HG02938 (cell line): ENCODE measurements around the gene NAT14.

Experiments used
- ATAC-seq: cut with Tn5 transposase; IDR thresholded peaks from one replicate; pipeline ENCODE4 v1.9.1; 2021; ENCODE audit warnings: mild to moderate bottlenecking, moderate library complexity; ENCODE audit not compliant: unreplicated experiment

NAT14 gene

DNA sequence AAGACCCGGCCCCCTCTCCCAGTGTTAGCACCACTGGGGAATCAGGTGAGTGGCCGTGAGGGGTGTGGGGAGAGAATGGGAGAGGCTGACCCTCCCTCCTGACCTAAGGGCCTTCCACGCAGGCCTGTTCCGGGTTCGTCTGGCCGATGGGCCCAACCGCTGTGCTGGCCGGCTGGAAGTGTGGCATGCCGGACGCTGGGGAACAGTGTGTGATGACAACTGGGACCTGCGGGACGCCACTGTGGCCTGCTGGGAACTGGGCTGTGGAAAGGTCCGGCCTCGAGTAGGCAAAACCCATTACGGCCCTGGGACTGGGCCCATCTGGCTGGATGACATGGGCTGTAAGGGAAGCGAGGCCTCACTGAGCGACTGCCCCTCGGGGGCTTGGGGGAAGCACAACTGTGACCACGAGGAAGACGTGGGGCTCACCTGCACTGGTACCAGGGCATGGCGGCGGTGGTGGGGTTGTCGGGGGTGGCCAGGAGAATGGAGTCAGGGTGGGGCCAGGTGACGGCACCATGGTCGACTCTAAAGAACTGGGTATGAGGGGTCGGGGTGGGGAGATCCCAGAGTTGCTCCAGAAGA is 15.5 kb downstream of the NAT14 start:
- no peak for ATAC-seq

- no peak for ATAC-seq
These were observed 17.4 kb downstream of the NAT14 start for GRCh38 chr19:55502197-55502952.

DNA sequence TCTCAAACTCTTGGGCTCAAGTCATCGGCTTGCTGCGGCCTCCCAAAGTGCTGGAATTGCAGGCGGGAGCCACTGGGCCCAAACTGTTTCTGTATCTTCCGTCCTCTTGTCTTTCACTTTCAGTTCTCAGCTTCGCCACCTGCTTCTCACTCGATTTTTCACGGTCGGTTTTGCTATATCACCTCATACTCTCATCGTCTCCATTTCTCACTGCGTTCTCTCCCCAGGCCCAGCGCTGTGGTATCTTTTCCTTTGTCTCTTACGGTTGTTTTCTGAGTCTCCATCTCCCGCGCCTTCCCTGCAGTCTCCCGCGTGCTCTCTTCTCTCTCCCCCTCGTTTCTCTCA is 18.1 kb downstream of the NAT14 start:
- no peak for ATAC-seq

DNA sequence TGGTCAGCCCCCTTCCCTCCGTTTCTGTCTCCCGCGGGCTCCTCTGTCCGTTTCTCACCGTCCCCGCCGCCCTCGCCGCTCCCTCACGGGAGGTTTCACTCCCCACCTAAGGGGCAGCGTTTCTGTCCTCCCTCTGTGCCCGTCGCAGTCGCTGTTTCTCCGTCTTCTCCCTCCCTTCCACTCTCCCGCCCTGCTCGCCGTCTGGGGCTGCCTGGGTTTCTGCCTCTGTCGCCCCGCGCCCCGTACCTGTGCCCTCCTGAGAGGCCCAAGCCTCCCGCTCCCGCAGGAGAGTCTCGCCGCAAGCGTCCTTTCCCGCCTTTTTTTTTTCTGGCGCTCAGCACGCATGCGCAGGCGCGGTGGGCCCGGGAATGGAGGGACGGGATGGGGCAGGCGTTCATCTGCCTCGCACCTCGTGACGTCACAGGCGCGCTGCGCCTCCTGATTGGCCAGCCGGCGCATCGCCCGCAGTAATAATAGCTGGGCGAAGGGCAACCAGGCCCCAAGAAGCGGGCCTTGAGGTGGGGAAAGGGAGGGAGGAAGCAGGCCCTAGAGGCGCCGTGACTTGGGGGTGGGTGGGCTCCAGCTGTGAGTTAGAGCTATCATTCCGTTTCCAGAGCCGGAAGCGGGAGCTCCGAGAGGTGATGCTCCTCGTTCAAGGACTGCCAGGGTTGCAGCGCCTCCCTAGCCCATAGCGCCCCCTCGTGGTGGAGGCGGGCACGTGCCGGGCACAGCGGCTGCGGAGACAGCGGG is 18.7 kb downstream of the NAT14 start:
- ATAC-seq: peak; percentile 89

DNA sequence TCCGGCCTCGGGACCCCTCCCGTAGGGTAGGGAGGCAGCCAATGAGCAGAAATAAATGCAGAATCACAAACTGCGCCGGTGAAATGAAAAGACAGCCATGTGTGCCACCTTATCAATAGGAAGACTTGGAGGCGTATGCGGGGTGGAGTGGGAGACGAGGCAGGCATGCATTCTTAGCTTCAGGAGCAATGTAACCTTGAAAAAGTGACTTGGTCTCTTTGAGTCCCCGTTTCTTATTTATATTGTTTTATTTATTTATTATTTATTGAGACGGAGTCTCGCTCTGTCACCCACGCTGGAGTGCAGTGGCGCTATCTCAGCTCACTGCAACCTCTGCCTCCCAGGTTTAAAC is 19.2 kb downstream of the NAT14 start:
- no peak for ATAC-seq

- no peak for ATAC-seq
These were observed 20.0 kb downstream of the NAT14 start for GRCh38 chr19:55504981-55505380.

DNA sequence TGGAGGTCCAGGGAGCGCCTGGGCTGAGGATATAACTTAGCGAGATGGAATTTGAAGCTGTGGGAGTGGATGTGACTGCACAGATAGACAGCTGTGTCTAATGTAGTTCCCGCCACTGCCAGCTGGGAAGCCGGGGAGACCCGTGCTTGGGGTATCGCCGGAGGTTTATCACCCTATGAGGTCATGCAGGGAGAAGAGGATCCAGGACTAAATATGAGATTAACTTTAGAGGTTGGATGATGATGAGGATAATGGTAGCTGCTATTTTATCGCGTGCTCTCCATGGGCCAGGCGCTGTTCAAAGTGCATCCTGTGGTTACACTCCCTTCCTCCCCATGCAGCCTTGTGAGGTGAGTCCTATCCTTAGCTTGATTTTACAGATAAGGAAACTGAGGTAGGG is 23.1 kb downstream of the NAT14 start:
- no peak for ATAC-seq

GRCh38 chr19:55516878-55517620 is 32.1 kb downstream of the NAT14 start:
- peak; percentile 98 for ATAC-seq

- ATAC-seq: no peak
These were observed 34.7 kb downstream of the NAT14 start for GRCh38 chr19:55519451-55520311.

GRCh38 chr19:55520691-55521292 is 35.8 kb downstream of the NAT14 start:
- ATAC-seq: no peak

- no peak for ATAC-seq
These were observed 40.5 kb downstream of the NAT14 start for GRCh38 chr19:55525289-55526101.

DNA sequence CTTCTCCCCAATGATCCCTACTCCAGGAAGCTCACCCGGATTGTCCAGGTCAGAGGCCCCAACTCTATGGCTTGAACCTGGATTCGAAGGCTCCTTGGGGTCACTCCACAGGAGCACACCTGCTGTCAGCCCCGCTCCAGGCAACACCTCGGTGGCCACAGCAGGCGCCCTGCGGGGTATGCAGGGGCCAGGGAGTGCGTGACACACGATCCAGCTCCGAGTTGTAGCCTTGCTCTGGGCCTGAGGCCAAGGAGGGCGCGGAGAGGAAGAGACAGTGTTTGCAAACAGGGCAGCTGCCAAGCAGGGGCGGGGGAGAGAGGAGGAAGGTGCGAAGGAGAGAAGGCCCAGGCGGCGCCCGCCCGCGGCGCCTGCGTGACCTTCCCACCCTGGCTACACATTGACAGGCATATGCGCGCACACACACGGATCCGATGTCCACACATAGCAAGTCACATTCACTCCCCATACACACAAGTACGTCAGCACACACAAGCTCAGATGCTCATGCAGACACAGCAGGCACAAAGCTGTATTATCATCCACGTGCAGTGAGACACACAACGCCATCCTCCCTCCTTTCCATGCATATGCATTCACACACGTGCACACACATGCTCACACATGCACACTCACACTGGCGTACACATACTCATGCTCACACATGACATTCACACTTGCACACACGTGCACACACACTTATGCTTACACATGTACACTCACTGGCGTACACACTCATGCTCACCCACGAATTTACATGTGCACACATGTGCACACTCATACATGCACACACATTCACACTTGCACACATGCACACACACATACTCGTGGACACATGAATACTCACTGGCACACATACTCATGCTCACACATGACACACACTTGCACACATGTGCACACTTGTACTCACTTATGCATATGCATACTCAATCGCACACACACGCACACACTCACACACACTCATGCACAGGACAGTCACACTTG is 41.5 kb downstream of the NAT14 start:
- ATAC-seq: no peak

GRCh38 chr19:55527197-55528029 is 42.4 kb downstream of the NAT14 start:
- ATAC-seq: no peak

DNA sequence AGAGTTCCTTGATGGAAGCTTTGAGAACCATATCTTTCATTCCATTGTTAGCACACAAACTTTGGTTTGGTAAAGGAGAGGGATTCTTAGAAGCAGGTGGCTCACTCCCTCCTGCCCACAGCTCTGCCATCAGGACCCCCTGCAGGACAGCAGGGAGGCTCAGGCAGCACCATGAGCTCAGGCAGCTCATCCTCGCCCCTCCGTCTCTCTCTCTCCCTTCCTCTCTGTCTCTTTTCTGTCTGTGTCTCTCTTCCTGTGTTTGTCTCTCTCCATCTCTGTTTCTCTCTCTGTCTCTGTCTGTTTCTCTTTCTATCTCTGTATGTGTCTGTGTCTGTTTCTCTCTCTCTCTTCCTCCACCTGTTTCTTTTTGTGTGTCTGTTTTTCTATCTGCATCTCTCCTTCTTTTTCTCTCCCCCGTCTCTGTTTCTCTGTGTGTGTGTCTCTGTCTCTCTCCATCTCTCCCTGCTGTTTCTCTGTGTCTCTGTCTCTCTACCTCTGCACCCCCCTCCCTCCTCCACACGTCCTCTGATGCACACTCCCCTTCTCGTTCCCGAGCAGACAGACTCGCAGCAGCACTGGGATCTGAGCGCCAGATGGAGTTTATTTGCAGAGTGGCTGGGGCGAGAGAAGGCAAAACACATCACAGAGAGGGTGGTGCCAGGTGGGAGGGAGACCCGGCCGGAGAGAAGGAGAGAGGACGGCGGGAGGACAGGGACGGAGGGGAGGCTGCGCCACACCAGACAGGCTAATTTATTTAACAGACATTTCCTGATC is 43.2 kb downstream of the NAT14 start:
- ATAC-seq: no peak

DNA sequence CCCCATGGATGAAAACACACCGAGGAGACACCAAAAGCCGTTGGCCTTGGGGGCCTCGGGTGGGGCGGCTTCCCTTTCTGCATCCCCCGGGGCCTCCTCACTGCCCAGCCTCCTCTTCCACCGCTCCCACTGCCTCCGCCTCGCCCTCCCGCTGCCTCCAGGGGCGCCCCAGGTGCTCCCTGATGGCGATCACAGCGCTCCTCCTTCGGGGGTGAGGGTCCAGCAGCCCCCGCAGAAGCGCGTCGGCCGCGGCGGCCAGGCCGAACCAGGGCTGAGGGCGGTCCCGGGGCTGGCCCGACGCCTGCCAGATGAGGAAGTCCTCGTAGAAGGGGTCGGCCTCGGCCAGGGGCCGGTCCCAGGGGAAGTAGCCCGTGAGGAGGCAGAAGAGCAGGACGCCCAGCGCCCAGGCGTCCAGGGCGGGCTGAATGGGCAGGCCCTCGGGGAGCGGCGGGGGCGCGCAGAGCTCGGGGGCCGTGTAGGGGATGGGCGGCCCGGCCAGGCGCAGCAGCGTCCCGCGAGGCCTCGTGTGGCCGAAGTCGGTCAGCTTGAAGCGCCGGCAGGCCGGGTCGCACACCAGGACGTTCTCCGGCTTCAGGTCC is 44.7 kb downstream of the NAT14 start:
- no peak for ATAC-seq

- ATAC-seq: no peak
These were observed 46.0 kb downstream of the NAT14 start for GRCh38 chr19:55530996-55531395.
